GM12878 (cell line): Measurements from ENCODE around the gene TPRG1. TPM values are rescaled to one million over a fixed set of nuclear protein-coding genes. Genes with fewer than 3 reads are reported as not detected.
A peak's percentile ranks its signal among the peaks of the same experiment; 100 is the strongest.

Source experiments
- ATAC-seq: fragments of 200-7000 bp; cut with Tn5 transposase; 3 replicates; pipeline ENCODE4 v1.9.1; 2020; ENCODE audit warnings: mild to moderate bottlenecking, moderate library complexity
- BruUV-seq: library from RNA; stranded (reverse); fragments of 400-500 nt; replicated peaks from 2 replicates; lab custom pipeline; 2021; lab: Mats Ljungman, UMichigan
- CTCF ChIA-PET: fragments of 300-600 bp; sonication (Branson Sonifier 250); formaldehyde crosslinking; extraction: SDS; loops from one replicate; lab custom pipeline; 2021; ENCODE audit warnings: inconsistent platforms; lab: Yijun Ruan, JAX
- POLR2A ChIA-PET: fragments of 350-600 bp; formaldehyde crosslinking; extraction: SDS; loops from one replicate; lab custom pipeline; 2021; ENCODE audit warnings: inconsistent platforms; lab: Charles Lee
- RAD21 ChIA-PET: fragments of 300-600 bp; sonication (Branson Sonifier 250); formaldehyde crosslinking; loops from one replicate; lab custom pipeline; 2023; ENCODE audit warnings: antibody characterized with exemption; ENCODE audit not compliant: unreplicated experiment; lab: Charles Lee
- SMC1A ChIA-PET: fragments of 300-600 bp; sonication (Branson Sonifier 250); formaldehyde crosslinking; loops from one replicate; lab custom pipeline; 2023; ENCODE audit not compliant: unreplicated experiment, uncharacterized antibody; lab: Charles Lee
- DNase-seq: peaks from one replicate; pipeline ENCODE4 v3.0.0-alpha.2; 2011; ENCODE audit warnings: low read depth, low spot score
- FAIRE-seq: peaks from 3 replicates; lab custom pipeline; 2011; peaks lifted over from hg19 to GRCh38; lab: Jason Lieb, UNC
- H2AFZ ChIP-seq: 2 replicates; pipeline ENCODE4 v1.6.0; 2011; ENCODE audit warnings: low read depth, low read length, control low read depth; ENCODE audit not compliant: control insufficient read depth
- H3K27ac ChIP-seq: 2 replicates; pipeline ENCODE4 v1.5.1; 2011; ENCODE audit warnings: control low read depth; ENCODE audit not compliant: control insufficient read depth, insufficient read depth
- H3K27me3 ChIP-seq, 2 experiments: replicated peaks in 1 of 2; 2 replicates each; pipeline versions ENCODE4 v1.6.0 to v1.6.1; 2011; ENCODE audit warnings: low read length in 1 of 2; ENCODE audit not compliant: control insufficient read depth in 2 of 2, insufficient read depth in 2 of 2
- H3K36me3 ChIP-seq, 2 experiments: 2 replicates each; pipeline ENCODE4 v1.5.1; 2011; ENCODE audit warnings: low read length in 1 of 2; ENCODE audit not compliant: control insufficient read depth in 2 of 2, insufficient read depth in 2 of 2
- H3K4me1 ChIP-seq: 2 replicates; pipeline ENCODE4 v1.6.1; 2011; ENCODE audit warnings: mild to moderate bottlenecking, low read length, moderate library complexity, mixed read lengths; ENCODE audit not compliant: control insufficient read depth, insufficient read depth
- H3K4me2 ChIP-seq: 2 replicates; pipeline ENCODE4 v1.6.0; 2011; ENCODE audit warnings: control low read depth; ENCODE audit not compliant: control insufficient read depth, insufficient read depth
- H3K4me3 ChIP-seq: fragments of 200-600 bp; sonication (generic); 2 replicates; pipeline ENCODE4 v1.5.1; 2016
- H3K79me2 ChIP-seq: 2 replicates; pipeline ENCODE4 v1.6.0; 2011; ENCODE audit warnings: low read length; ENCODE audit not compliant: control insufficient read depth, insufficient read depth
- H3K9ac ChIP-seq: 2 replicates; pipeline ENCODE4 v1.8.0; 2011; ENCODE audit warnings: low read length, control low read depth, mixed read lengths; ENCODE audit not compliant: control insufficient read depth, insufficient read depth
- H3K9me3 ChIP-seq: replicated peaks from 3 replicates; pipeline ENCODE4 v1.5.1; 2011; ENCODE audit warnings: mild to moderate bottlenecking, low read length; ENCODE audit not compliant: control insufficient read depth, insufficient read depth
- H4K20me1 ChIP-seq: 2 replicates; pipeline ENCODE4 v1.6.0; 2011; ENCODE audit not compliant: control insufficient read depth, insufficient read depth
- CHD2 ChIP-seq: IDR thresholded peaks from 2 replicates; pipeline ENCODE4 v1.6.1; 2011; ENCODE audit warnings: low read depth, low read length, improper control_type of control experiment, borderline replicate concordance
- JUNB ChIP-seq: IDR thresholded peaks from 2 replicates; pipeline ENCODE4 v1.6.1; 2016; ENCODE audit warnings: antibody characterized with exemption, mild to moderate bottlenecking
- KAT2A ChIP-seq: conservative IDR thresholded peaks from 2 replicates; pipeline ENCODE4 v1.6.1; 2011; ENCODE audit warnings: low read depth, low read length; ENCODE audit not compliant: control insufficient read depth
- MEF2A ChIP-seq: IDR thresholded peaks from 2 replicates; pipeline ENCODE4 v1.6.1; 2011; ENCODE audit warnings: low read depth, mild to moderate bottlenecking, low read length, moderate library complexity; ENCODE audit not compliant: insufficient read depth
- SIN3A ChIP-seq: IDR thresholded peaks from 2 replicates; pipeline ENCODE4 v1.6.1; 2012; ENCODE audit warnings: low read depth, low read length, improper control_type of control experiment
- SPI1 ChIP-seq: IDR thresholded peaks from 2 replicates; pipeline ENCODE4 v1.6.1; 2011; ENCODE audit warnings: low read depth, mild to moderate bottlenecking, low read length, moderate library complexity, borderline replicate concordance; ENCODE audit not compliant: insufficient read depth
- SUPT20H ChIP-seq: IDR thresholded peaks from 2 replicates; pipeline ENCODE4 v1.6.1; 2011; ENCODE audit warnings: low read depth, mild to moderate bottlenecking, low read length, moderate library complexity, borderline replicate concordance; ENCODE audit not compliant: control insufficient read depth
- WGBS: methylation state at CpG from one replicate; pipeline ENCODE4 v1.1.6; 2016; ENCODE audit warnings: low lambda C conversion rate; ENCODE audit not compliant: insufficient replicate concordance, insufficient coverage; ENCODE audit errors: missing lambda C conversion rate; 5-methylcytosine and 5-hydroxymethylcytosine counted together
- in situ Hi-C: fragments of 300-500 bp; cut with MboI; formaldehyde crosslinking; loops from 9 replicates; pipeline ENCODE4 v1.14.3; 2018; ENCODE audit warnings: mixed read lengths
- intact Hi-C: fragments of 100-400 bp; cut with micrococcal nuclease; formaldehyde crosslinking; loops from one replicate; pipeline ENCODE4 v1.14.2; 2022; ENCODE audit not compliant: unreplicated experiment
- polyA plus RNA-seq, 11 experiments: library from polyadenylated mRNA; depleted of rRNA in 4 of 11; unstranded in 6 of 11; stranded (reverse) in 5 of 11; fragments of >200 nt; fragmentation: Nextera tagmentation in 4 of 11; fragmentation: Illumina TruSeq in 1 of 11; extraction: Ambion mirVana in 4 of 11; extraction: Trizol in 1 of 11; gene quantifications; 1 replicate in 1 of 11; 2 replicates in 10 of 11; pipeline versions ENCODE4 v1.2.1 to v1.2.3, GENCODE V29; 2011 to 2016; ENCODE audit warnings: inconsistent platforms in 2 of 11, missing spikeins in 2 of 11, low read depth in 1 of 11
- total RNA-seq, 4 experiments: library from RNA; depleted of rRNA in 3 of 4; stranded (reverse); fragments of >200 nt in 3 of 4; fragmentation: Illumina TruSeq in 1 of 4; extraction: Trizol in 1 of 4; gene quantifications; 2 replicates each; pipeline versions ENCODE4 v1.2.1 to v1.2.3, GENCODE V29; 2013 to 2021
- TF ChIP-seq, protein P1 (sequence below): fragments of 150-350 bp; IDR thresholded peaks from 2 replicates; pipeline ENCODE4 v1.6.1; 2014; ENCODE audit warnings: mild to moderate bottlenecking, low read depth, low read length
- TF ChIP-seq, protein P2 (sequence below): fragments of 450-650 bp; IDR thresholded peaks from 2 replicates; pipeline ENCODE4 v1.6.1; 2017; ENCODE audit warnings: mild to moderate bottlenecking, low read depth, inconsistent platforms; ENCODE audit not compliant: poor library complexity, severe bottlenecking

TPRG1 gene
- total and polyA plus RNA-seq, 10 of the 15 experiments (the other 5 are each of a cell fraction or from before 2014, with no cell fraction given): 0.26 to 30.7 (median 3.6) TPM

DNA sequence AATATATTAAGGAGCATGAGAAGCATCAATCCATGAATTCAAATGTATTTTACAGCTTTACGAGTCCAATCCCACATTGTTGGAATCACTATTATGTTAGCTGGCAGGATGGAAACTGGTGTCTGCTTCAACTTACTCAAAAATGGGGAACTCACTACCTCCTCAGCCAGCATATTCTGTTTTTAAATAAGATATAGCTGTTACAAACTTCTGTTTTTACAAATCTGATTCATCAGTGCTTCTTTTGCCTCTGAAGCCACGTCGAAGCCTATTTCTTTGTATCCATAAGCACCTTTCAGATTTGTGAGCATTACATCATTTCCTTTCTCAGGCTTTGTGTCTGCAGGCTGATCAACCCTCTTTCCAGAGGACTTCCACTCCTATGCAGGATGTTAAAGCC lies 105.9 kb downstream of the TPRG1 start:
- CTCF ChIA-PET: interaction anchor here (0.7 to 13.6 kb wide), 5 partner anchors 11 to 680 kb away, joined by 3 to 288 read pairs (median 5); no protein-coding TSS in a partner anchor
- H3K9ac ChIP-seq: no peak overlapping the region
- TF ChIP-seq MEF2A (no peak), SPI1 (0 out of 2 replicates have a peak, but pooled peaks have one; percentile 18), JUNB (peak; percentile 41), CHD2 (no peak), KAT2A (no peak), SUPT20H (no peak), SIN3A (no peak)
- TF ChIP-seq, protein P1, sequence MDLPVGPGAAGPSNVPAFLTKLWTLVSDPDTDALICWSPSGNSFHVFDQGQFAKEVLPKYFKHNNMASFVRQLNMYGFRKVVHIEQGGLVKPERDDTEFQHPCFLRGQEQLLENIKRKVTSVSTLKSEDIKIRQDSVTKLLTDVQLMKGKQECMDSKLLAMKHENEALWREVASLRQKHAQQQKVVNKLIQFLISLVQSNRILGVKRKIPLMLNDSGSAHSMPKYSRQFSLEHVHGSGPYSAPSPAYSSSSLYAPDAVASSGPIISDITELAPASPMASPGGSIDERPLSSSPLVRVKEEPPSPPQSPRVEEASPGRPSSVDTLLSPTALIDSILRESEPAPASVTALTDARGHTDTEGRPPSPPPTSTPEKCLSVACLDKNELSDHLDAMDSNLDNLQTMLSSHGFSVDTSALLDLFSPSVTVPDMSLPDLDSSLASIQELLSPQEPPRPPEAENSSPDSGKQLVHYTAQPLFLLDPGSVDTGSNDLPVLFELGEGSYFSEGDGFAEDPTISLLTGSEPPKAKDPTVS: no peak
- TF ChIP-seq, protein P2, sequence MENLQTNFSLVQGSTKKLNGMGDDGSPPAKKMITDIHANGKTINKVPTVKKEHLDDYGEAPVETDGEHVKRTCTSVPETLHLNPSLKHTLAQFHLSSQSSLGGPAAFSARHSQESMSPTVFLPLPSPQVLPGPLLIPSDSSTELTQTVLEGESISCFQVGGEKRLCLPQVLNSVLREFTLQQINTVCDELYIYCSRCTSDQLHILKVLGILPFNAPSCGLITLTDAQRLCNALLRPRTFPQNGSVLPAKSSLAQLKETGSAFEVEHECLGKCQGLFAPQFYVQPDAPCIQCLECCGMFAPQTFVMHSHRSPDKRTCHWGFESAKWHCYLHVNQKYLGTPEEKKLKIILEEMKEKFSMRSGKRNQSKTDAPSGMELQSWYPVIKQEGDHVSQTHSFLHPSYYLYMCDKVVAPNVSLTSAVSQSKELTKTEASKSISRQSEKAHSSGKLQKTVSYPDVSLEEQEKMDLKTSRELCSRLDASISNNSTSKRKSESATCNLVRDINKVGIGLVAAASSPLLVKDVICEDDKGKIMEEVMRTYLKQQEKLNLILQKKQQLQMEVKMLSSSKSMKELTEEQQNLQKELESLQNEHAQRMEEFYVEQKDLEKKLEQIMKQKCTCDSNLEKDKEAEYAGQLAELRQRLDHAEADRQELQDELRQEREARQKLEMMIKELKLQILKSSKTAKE: no peak
- ATAC-seq (peak; percentile 34; the same call in 2 of the 3 replicates), FAIRE-seq (no peak), DNase-seq (no peak)
- H3K27ac ChIP-seq: no peak overlapping the region
- SMC1A ChIA-PET: interaction anchor here (0.7 to 10.8 kb wide), 7 partner anchors 11 to 671 kb away, joined by 3 to 213 read pairs (median 4); no protein-coding TSS in a partner anchor
- H3K79me2 ChIP-seq: no peaks in the 10 kb centered on the region
- H3K9me3 ChIP-seq: no peaks in the 10 kb centered on the region
- intact Hi-C loops (loop anchor here (5.0 kb wide), 1 partner anchor 290 kb away; no protein-coding TSS in a partner anchor), in situ Hi-C loops (no loop called here)
- 22% methylated on average over 3 of the region's 3 CpGs for WGBS
- POLR2A ChIA-PET: no interaction called here
- no peaks in the 10 kb centered on the region for H3K36me3 ChIP-seq
- H4K20me1 ChIP-seq: no peaks in the 10 kb centered on the region
- H3K4me3 ChIP-seq: no peak overlapping the region
- H3K27me3 ChIP-seq: 0 out of 4 replicates have a peak, but pooled peaks cover 0 to 1% of the 10 kb centered on the region in 2 experiments
- peaks cover 14% of the 10 kb centered on the region for H3K4me1 ChIP-seq
- peak overlapping the region; percentile 24; the same call in 1 of the 2 replicates for H2AFZ ChIP-seq
- RAD21 ChIA-PET: interaction anchor here (1.6 to 10.8 kb wide), 5 partner anchors 11 to 672 kb away, joined by 4 to 195 read pairs (median 6); no protein-coding TSS in a partner anchor
- no TSS peak for BruUV-seq
- H3K4me2 ChIP-seq: no peak overlapping the region
